SK-N-MC (cell line): ENCODE results near the gene SGTA.

Experiments used
- EZH2 ChIP-seq: fragments of 200-600 bp; sonication (generic); IDR thresholded peaks from one replicate; pipeline ENCODE4 v1.6.1; 2017; ENCODE audit warnings: antibody characterized with exemption
- POLR2AphosphoS5 ChIP-seq: IDR thresholded peaks from 2 replicates; pipeline ENCODE4 v1.6.1; 2012; ENCODE audit warnings: mild to moderate bottlenecking, low read depth, low read length, borderline replicate concordance

GRCh38 chr19:2755448-2755705 lies 27.7 kb downstream of the SGTA start:
- TF ChIP-seq EZH2 = no peak
- TF ChIP-seq POLR2AphosphoS5 = no peak
